H9 (cell line): ENCODE results near the gene SLC1A4. TPM values are rescaled to one million over a fixed set of nuclear protein-coding genes. Genes with fewer than 3 reads are reported as not detected.

Experiments used
- DNase-seq: peaks from one replicate; pipeline ENCODE4 v3.0.0-alpha.2; 2017
- H2AFZ ChIP-seq: one replicate; pipeline ENCODE4 v1.6.1; 2013; ENCODE audit warnings: mild to moderate bottlenecking, low read length, control low read depth, moderate library complexity
- H2AK5ac ChIP-seq: 2 replicates; pipeline ENCODE4 v1.6.1; 2013; ENCODE audit warnings: low read length, control low read depth, mixed read lengths; ENCODE audit not compliant: insufficient read length
- H2BK120ac ChIP-seq: one replicate; pipeline ENCODE4 v1.6.1; 2013; ENCODE audit warnings: low read depth, mild to moderate bottlenecking, low read length, control low read depth, inconsistent platforms; ENCODE audit not compliant: poor library complexity, severe bottlenecking
- H2BK12ac ChIP-seq: 2 replicates; pipeline ENCODE4 v1.6.1; 2013; ENCODE audit warnings: low read length, control low read depth, mixed read lengths, low read depth; ENCODE audit not compliant: insufficient read length
- H2BK15ac ChIP-seq: 2 replicates; pipeline ENCODE4 v1.6.1; 2013; ENCODE audit warnings: low read depth, low read length, control low read depth
- H2BK20ac ChIP-seq: one replicate; pipeline ENCODE4 v1.6.1; 2013; ENCODE audit warnings: low read depth, mild to moderate bottlenecking, low read length, control low read depth, inconsistent platforms; ENCODE audit not compliant: poor library complexity, severe bottlenecking
- H2BK5ac ChIP-seq: 2 replicates; pipeline ENCODE4 v1.6.1; 2013; ENCODE audit warnings: low read length, control low read depth, mixed read lengths; ENCODE audit not compliant: insufficient read length
- H3K14ac ChIP-seq: 2 replicates; pipeline ENCODE4 v1.6.1; 2013; ENCODE audit warnings: low read length, control low read depth; ENCODE audit not compliant: insufficient read depth
- H3K18ac ChIP-seq: 2 replicates; pipeline ENCODE4 v1.6.1; 2013; ENCODE audit warnings: low read depth, mild to moderate bottlenecking, mixed read lengths, low read length, control low read depth; ENCODE audit not compliant: insufficient read length
- H3K23ac ChIP-seq: 2 replicates; pipeline ENCODE4 v1.6.1; 2013; ENCODE audit warnings: low read length, control low read depth, mixed read lengths, low read depth; ENCODE audit not compliant: insufficient read length
- H3K23me2 ChIP-seq: 2 replicates; pipeline ENCODE4 v1.6.1; 2013; ENCODE audit warnings: low read depth, mild to moderate bottlenecking, mixed read lengths, low read length, control low read depth; ENCODE audit not compliant: insufficient read length, poor library complexity, severe bottlenecking
- H3K27ac ChIP-seq: 2 replicates; pipeline ENCODE4 v1.5.1; 2013; ENCODE audit warnings: low read length, control low read depth, mixed read lengths, low read depth; ENCODE audit not compliant: insufficient read length
- H3K27me3 ChIP-seq: 2 replicates; pipeline ENCODE4 v1.6.1; 2013; ENCODE audit warnings: low read length, control low read depth, inconsistent platforms; ENCODE audit not compliant: insufficient read depth
- H3K4ac ChIP-seq: 2 replicates; pipeline ENCODE4 v1.6.1; 2013; ENCODE audit warnings: low read depth, mild to moderate bottlenecking, control low read depth, inconsistent platforms, low read length, moderate library complexity
- H3K4me1 ChIP-seq: 2 replicates; pipeline ENCODE4 v1.6.1; 2013; ENCODE audit warnings: low read length, control low read depth, inconsistent platforms; ENCODE audit not compliant: insufficient read depth
- H3K4me2 ChIP-seq: 2 replicates; pipeline ENCODE4 v1.6.1; 2013; ENCODE audit warnings: low read length, control low read depth, mixed read lengths; ENCODE audit not compliant: insufficient read length, insufficient read depth
- H3K56ac ChIP-seq: 2 replicates; pipeline ENCODE4 v1.6.1; 2013; ENCODE audit warnings: low read depth, mild to moderate bottlenecking, mixed read lengths, low read length, control low read depth; ENCODE audit not compliant: insufficient read length
- H3K79me1 ChIP-seq: 2 replicates; pipeline ENCODE4 v1.6.1; 2013; ENCODE audit warnings: low read depth, mild to moderate bottlenecking, moderate library complexity, low read length, control low read depth, inconsistent platforms; ENCODE audit not compliant: insufficient read depth, poor library complexity, severe bottlenecking
- H3K79me2 ChIP-seq: 2 replicates; pipeline ENCODE4 v1.6.1; 2013; ENCODE audit warnings: low read length, control low read depth, inconsistent platforms; ENCODE audit not compliant: insufficient read depth
- H3K9ac ChIP-seq: 2 replicates; pipeline ENCODE4 v1.6.1; 2013; ENCODE audit warnings: low read length, control low read depth, mixed read lengths; ENCODE audit not compliant: insufficient read length; ENCODE audit errors: extremely low read depth
- H3K9me3 ChIP-seq: one replicate; pipeline ENCODE4 v1.6.1; 2013; ENCODE audit warnings: low read depth, low read length, inconsistent platforms; ENCODE audit not compliant: control insufficient read depth
- H3T11ph ChIP-seq: one replicate; pipeline ENCODE4 v1.6.1; 2013; ENCODE audit warnings: mild to moderate bottlenecking, low read length, control low read depth, inconsistent platforms
- H4K20me1 ChIP-seq: one replicate; pipeline ENCODE4 v1.6.1; 2013; ENCODE audit not compliant: control insufficient read depth, insufficient read length, insufficient read depth
- H4K5ac ChIP-seq: 2 replicates; pipeline ENCODE4 v1.6.1; 2013; ENCODE audit warnings: low read depth, mild to moderate bottlenecking, mixed read lengths, low read length, control low read depth; ENCODE audit not compliant: insufficient read length
- H4K8ac ChIP-seq: replicated peaks from 2 replicates; pipeline ENCODE4 v1.6.1; 2013; ENCODE audit warnings: low read length, control low read depth, mixed read lengths, low read depth; ENCODE audit not compliant: insufficient read length
- H4K91ac ChIP-seq: 2 replicates; pipeline ENCODE4 v1.6.1; 2013; ENCODE audit warnings: low read depth, mild to moderate bottlenecking, moderate library complexity, mixed read lengths, low read length, control low read depth; ENCODE audit not compliant: insufficient read length
- H3K27ac Mint-ChIP-seq, 3 experiments: 2 replicates in 2 of 3; 3 replicates in 1 of 3; pipeline ENCODE4 v1.8.0; 2020 to 2021; ENCODE audit warnings: mixed read lengths in 3 of 3, mild to moderate bottlenecking in 1 of 3, moderate library complexity in 1 of 3
- H3K27me3 Mint-ChIP-seq: 2 replicates; pipeline ENCODE4 v1.8.0; 2021; ENCODE audit warnings: low read depth, mild to moderate bottlenecking, moderate library complexity, mixed read lengths
- H3K36me3 Mint-ChIP-seq, 3 experiments: 2 replicates in 2 of 3; 3 replicates in 1 of 3; pipeline ENCODE4 v1.8.0; 2020 to 2021; ENCODE audit warnings: low read depth in 3 of 3, mixed read lengths in 3 of 3; ENCODE audit not compliant: insufficient read depth in 1 of 3
- H3K4me1 Mint-ChIP-seq, 2 experiments: 2 replicates each; pipeline ENCODE4 v1.8.0; 2020; ENCODE audit warnings: mixed read lengths in 2 of 2
- H3K4me3 Mint-ChIP-seq, 2 experiments: 2 replicates in 1 of 2; 3 replicates in 1 of 2; pipeline ENCODE4 v1.8.0; 2020 to 2021; ENCODE audit warnings: mild to moderate bottlenecking in 2 of 2, mixed read lengths in 2 of 2, moderate library complexity in 1 of 2
- H3K9me3 Mint-ChIP-seq, 2 experiments: 2 replicates in 1 of 2; 3 replicates in 1 of 2; pipeline ENCODE4 v1.8.0; 2020; ENCODE audit warnings: mild to moderate bottlenecking in 2 of 2, mixed read lengths in 2 of 2, moderate library complexity in 1 of 2
- CTCF ChIP-seq: fragments of 200-600 bp; sonication (generic); conservative IDR thresholded peaks from 3 replicates; pipeline ENCODE4 v1.8.0; 2021; ENCODE audit warnings: antibody characterized with exemption, mild to moderate bottlenecking
- WGBS: extraction: QIAGEN DNeasy Blood & Tissue Kit; methylation state at CpG from one replicate; pipeline ENCODE4 v1.1.7; 2013; ENCODE audit warnings: missing lambda C conversion rate, low lambda C conversion rate, mixed read lengths; ENCODE audit not compliant: insufficient read length; ENCODE audit errors: extremely low coverage; 5-methylcytosine and 5-hydroxymethylcytosine counted together
- total RNA-seq: library from RNA; stranded (reverse); gene quantifications from 2 replicates; pipeline ENCODE4 v1.2.1, GENCODE V29; 2021

The SLC1A4 gene
- total RNA-seq, 1 experiment from 2014 or later: 1.9 TPM

- no peak overlapping the region for H3K9ac ChIP-seq
- H3K4me3 Mint-ChIP-seq: no peak overlapping the region
Observed at GRCh38 chr2:65043001-65043400, 53.8 kb downstream of the SLC1A4 start.

More at GRCh38 chr2:65043001-65043400, 53.8 kb downstream of the SLC1A4 start:
- Histone ChIP-seq H4K91ac (no peak overlapping the region), H3K9me3 (peaks cover 7% of the 10 kb centered on the region), H3K27ac (no peak overlapping the region), H2AK5ac (no peak overlapping the region), H2BK120ac (no peak overlapping the region), H2BK5ac (no peak overlapping the region), H4K8ac (no peak overlapping the region), H2BK15ac (no peak overlapping the region), H3K79me1 (no peaks in the 10 kb centered on the region), H3K4ac (no peak overlapping the region), H4K5ac (no peak overlapping the region), H3K56ac (no peak overlapping the region), H2BK12ac (no peak overlapping the region), H3K4me2 (no peak overlapping the region), H3K14ac (no peak overlapping the region), H2BK20ac (no peak overlapping the region), H3K27me3 (no peaks in the 10 kb centered on the region), H3K18ac (no peak overlapping the region), H3K23me2 (no peaks in the 10 kb centered on the region), H3K79me2 (no peaks in the 10 kb centered on the region), H4K20me1 (no peaks in the 10 kb centered on the region), H3T11ph (no peak overlapping the region), H3K4me1 (peaks cover 2% of the 10 kb centered on the region; the same call in 1 of the 2 replicates), H2AFZ (no peak overlapping the region), H3K23ac (no peak overlapping the region)
- H3K27me3 Mint-ChIP-seq: peaks cover 5% of the 10 kb centered on the region
- no peak for DNase-seq
- no CpG with 5 or more reads among the region's 2 CpGs for WGBS
- peaks cover 39 to 69% (median 41%) of the 10 kb centered on the region in 3 experiments for H3K36me3 Mint-ChIP-seq
- H3K4me1 Mint-ChIP-seq: peaks cover 30 to 32% of the 10 kb centered on the region in 2 experiments
- peaks cover 10 to 14% of the 10 kb centered on the region in 2 experiments for H3K9me3 Mint-ChIP-seq
- no peak for TF ChIP-seq CTCF
- no peak overlapping the region; a peak in 1 of 7 replicates for H3K27ac Mint-ChIP-seq
